MCF 10A (cell line): Measurements from ENCODE around the gene ADGRE3. TPM values are rescaled to one million over a fixed set of nuclear protein-coding genes. Genes with fewer than 3 reads are reported as not detected.

Source experiments
- BruUV-seq: library from RNA; stranded (reverse); fragments of 400-500 nt; replicated peaks from 2 replicates; lab custom pipeline; 2021; lab: Mats Ljungman, UMichigan
- CTCF ChIA-PET: fragments of 300-600 bp; sonication (Branson Sonifier 250); formaldehyde crosslinking; extraction: SDS; loops from one replicate; lab custom pipeline; 2021; ENCODE audit warnings: antibody characterized with exemption, inconsistent platforms; lab: Yijun Ruan, JAX
- POLR2A ChIA-PET: fragments of 300-600, 350-650 bp; sonication (Branson Sonifier 250); formaldehyde crosslinking; extraction: SDS; loops from one replicate; lab custom pipeline; 2020; ENCODE audit warnings: antibody characterized with exemption, inconsistent platforms; lab: Yijun Ruan, JAX
- DNase-seq: peaks from one replicate; pipeline ENCODE4 v3.0.0-alpha.2; 2018; ENCODE audit not compliant: unreplicated experiment
- H3K27ac Mint-ChIP-seq: one replicate; pipeline ENCODE4 v1.8.0; 2022; ENCODE audit warnings: mild to moderate bottlenecking, low read depth, mixed read lengths; ENCODE audit not compliant: unreplicated experiment
- H3K27me3 Mint-ChIP-seq: one replicate; pipeline ENCODE4 v1.8.0; 2022; ENCODE audit warnings: mixed read lengths; ENCODE audit not compliant: insufficient read depth, unreplicated experiment
- H3K36me3 Mint-ChIP-seq: one replicate; pipeline ENCODE4 v1.8.0; 2022; ENCODE audit warnings: mild to moderate bottlenecking, moderate library complexity, mixed read lengths; ENCODE audit not compliant: insufficient read depth, unreplicated experiment
- H3K4me1 Mint-ChIP-seq: one replicate; pipeline ENCODE4 v1.8.0; 2022; ENCODE audit warnings: mixed read lengths; ENCODE audit not compliant: insufficient read depth, unreplicated experiment
- H3K4me3 Mint-ChIP-seq: one replicate; pipeline ENCODE4 v1.8.0; 2022; ENCODE audit warnings: mild to moderate bottlenecking, moderate library complexity, mixed read lengths; ENCODE audit not compliant: unreplicated experiment
- H3K9me3 Mint-ChIP-seq: one replicate; pipeline ENCODE4 v1.8.0; 2022; ENCODE audit warnings: mixed read lengths; ENCODE audit not compliant: unreplicated experiment
- intact Hi-C: fragments of 100-400 bp; cut with micrococcal nuclease; formaldehyde crosslinking; loops from 2 replicates; pipeline ENCODE4 v1.14.1; 2022
- total RNA-seq: library from RNA; stranded (reverse); gene quantifications from 2 replicates; pipeline ENCODE4 v1.2.3, GENCODE V29; 2022
- TF ChIP-seq, protein P1 (sequence below): fragments of 200-600 bp; IDR thresholded peaks from one replicate; pipeline ENCODE4 v1.8.0; 2022; ENCODE audit warnings: antibody characterized with exemption, mild to moderate bottlenecking; ENCODE audit not compliant: unreplicated experiment

The ADGRE3 gene
- total RNA-seq, 1 experiment from 2014 or later, result not detected

DNA sequence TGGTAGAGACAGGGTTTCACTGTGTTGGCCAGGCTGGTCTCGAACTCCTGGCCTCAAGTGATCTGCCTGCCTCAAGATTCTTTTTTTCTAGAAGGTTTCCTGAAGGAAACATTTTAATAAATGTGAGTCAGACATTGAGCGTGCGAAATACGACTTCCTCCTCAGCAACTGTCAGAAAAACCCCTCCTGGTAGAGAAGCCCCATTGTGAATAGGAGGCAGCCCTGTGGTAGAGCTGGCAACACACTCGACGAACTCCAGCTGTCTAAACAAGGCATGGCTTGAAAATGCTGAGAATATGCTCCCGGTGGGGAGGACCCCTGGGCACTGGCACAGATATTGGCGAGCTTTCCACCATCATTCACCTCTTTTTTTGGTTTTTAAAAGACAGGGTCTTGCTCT is 25.0 kb upstream of the ADGRE3 start:
- BruUV-seq, result no TSS peak
- Mint-ChIP-seq H3K36me3 (peaks cover 90% of the 10 kb centered on the region), H3K27ac (no peak overlapping the region), H3K9me3 (no peaks in the 10 kb centered on the region), H3K4me1 (no peaks in the 10 kb centered on the region), H3K27me3 (no peaks in the 10 kb centered on the region), H3K4me3 (no peak overlapping the region)
- ChIA-PET POLR2A (interaction anchor here (2.4 kb wide), 1 partner anchor 9 kb away, joined by 10 read pairs; the partner anchor contains the start of gene ZNF333), CTCF (interaction anchor here (0.5 kb wide), 1 partner anchor 40 kb away, joined by 3 read pairs; no protein-coding TSS in a partner anchor)
- DNase-seq, result no peak
- TF ChIP-seq, protein P1, sequence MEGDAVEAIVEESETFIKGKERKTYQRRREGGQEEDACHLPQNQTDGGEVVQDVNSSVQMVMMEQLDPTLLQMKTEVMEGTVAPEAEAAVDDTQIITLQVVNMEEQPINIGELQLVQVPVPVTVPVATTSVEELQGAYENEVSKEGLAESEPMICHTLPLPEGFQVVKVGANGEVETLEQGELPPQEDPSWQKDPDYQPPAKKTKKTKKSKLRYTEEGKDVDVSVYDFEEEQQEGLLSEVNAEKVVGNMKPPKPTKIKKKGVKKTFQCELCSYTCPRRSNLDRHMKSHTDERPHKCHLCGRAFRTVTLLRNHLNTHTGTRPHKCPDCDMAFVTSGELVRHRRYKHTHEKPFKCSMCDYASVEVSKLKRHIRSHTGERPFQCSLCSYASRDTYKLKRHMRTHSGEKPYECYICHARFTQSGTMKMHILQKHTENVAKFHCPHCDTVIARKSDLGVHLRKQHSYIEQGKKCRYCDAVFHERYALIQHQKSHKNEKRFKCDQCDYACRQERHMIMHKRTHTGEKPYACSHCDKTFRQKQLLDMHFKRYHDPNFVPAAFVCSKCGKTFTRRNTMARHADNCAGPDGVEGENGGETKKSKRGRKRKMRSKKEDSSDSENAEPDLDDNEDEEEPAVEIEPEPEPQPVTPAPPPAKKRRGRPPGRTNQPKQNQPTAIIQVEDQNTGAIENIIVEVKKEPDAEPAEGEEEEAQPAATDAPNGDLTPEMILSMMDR, result no peak
- intact Hi-C loops, result no loop called here

DNA sequence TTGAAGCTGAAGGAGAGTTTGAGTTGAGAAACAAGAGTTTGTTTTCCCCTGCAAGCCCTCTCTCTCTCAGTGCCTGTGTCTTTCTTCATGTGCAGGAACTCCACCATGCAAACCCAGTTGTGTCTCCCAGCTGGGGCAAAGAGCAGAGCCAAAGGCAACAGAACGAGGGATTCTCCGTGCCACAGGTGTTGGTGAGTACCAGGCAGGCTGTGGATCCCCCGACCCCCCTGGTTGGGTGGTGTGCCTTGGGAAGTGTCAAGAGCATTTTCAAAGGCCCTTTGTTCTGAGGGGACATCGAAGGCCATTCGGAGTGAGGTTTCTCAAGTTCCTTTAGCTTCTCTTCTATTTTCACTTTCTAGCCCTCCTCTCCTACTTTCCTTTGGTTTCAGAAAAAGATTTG is 20.8 kb upstream of the ADGRE3 start:
- H3K9me3 Mint-ChIP-seq, result no peaks in the 10 kb centered on the region
- H3K36me3 Mint-ChIP-seq, result peaks cover 66% of the 10 kb centered on the region
- no peaks in the 10 kb centered on the region for H3K27me3 Mint-ChIP-seq
- CTCF ChIA-PET, result interaction anchor here (0.8 kb wide), 1 partner anchor 15 kb away, joined by 3 read pairs; no protein-coding TSS in a partner anchor
- intact Hi-C loops, result no loop called here
- no peak for DNase-seq
- POLR2A ChIA-PET, result no interaction called here
- H3K27ac Mint-ChIP-seq, result no peak overlapping the region
- no peaks in the 10 kb centered on the region for H3K4me1 Mint-ChIP-seq
- no TSS peak for BruUV-seq
- H3K4me3 Mint-ChIP-seq, result no peak overlapping the region
- TF ChIP-seq, protein P1, result no peak

DNA sequence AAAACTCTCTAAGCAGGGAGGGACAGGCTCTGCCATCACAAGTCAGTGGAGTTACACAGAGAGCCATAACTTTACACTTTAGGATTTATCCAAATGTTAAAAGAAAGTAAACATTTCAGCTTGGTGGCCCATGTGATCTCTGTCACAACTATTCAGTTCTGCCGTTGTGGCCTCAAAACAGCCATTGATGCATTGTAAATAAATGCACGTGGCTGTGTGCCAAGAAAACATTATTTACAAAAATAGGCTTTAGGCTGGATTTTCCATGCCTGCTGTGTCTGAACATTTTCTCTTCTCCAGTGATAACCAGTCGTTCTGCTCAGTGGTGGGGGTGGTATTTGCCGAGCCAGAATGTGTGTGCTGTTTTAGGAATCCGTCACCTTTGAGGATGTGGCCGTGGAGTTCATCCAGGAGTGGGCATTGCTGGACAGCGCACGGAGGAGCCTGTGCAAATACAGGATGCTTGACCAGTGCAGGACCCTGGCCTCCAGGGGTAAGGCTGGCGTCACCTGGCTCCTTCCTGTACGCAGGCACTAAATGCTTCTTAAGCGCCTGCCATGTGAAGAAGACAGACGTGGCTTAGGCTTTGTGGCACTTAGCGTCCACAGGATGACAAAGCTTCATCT is 20.1 kb upstream of the ADGRE3 start:
- Mint-ChIP-seq H3K27ac (no peak overlapping the region), H3K4me1 (no peaks in the 10 kb centered on the region), H3K9me3 (no peaks in the 10 kb centered on the region), H3K27me3 (no peaks in the 10 kb centered on the region), H3K36me3 (peaks cover 59% of the 10 kb centered on the region), H3K4me3 (no peak overlapping the region)
- intact Hi-C loops, result no loop called here
- no peak for DNase-seq
- BruUV-seq, result no TSS peak
- ChIA-PET CTCF (interaction anchor here (0.6 to 0.8 kb wide), 3 partner anchors 14 to 1347 kb away, joined by 3 to 5 read pairs (median 3); no protein-coding TSS in a partner anchor), POLR2A (no interaction called here)
- TF ChIP-seq, protein P1, result no peak
